CD4-positive, alpha-beta T cell treated with Interleukin-17A for 4 hours (primary cell): Measurements from ENCODE around the gene ADK.
"Not testable (repeated sequence)": the region's sequence is repeated elsewhere in the genome, so short reads cannot be mapped to it uniquely, and the experiment has no call there.

ENCODE experiments used
- DNase-seq: peaks from one replicate; pipeline ENCODE4 v3.0.0-alpha.2; 2020; ENCODE audit warnings: mixed read lengths

ADK gene

GRCh38 chr10:74502963-74503608 is 352.1 kb downstream of the ADK start:
- no peak for DNase-seq

- DNase-seq, result no peak
Measured at GRCh38 chr10:74507951-74508350, 356.9 kb downstream of the ADK start.

- DNase-seq, result no peak
Measured at GRCh38 chr10:74510594-74510993, 359.6 kb downstream of the ADK start.

GRCh38 chr10:74511051-74511450 is 360.0 kb downstream of the ADK start:
- DNase-seq, result no peak

- DNase-seq, result no peak
Measured at GRCh38 chr10:74514322-74514721, 363.3 kb downstream of the ADK start.

GRCh38 chr10:74518061-74518460 is 367.0 kb downstream of the ADK start:
- no peak for DNase-seq

- DNase-seq, result no peak
Measured at GRCh38 chr10:74521526-74521925, 370.5 kb downstream of the ADK start.

GRCh38 chr10:74523199-74523598 is 372.2 kb downstream of the ADK start:
- DNase-seq, result no peak

GRCh38 chr10:74525885-74526284 is 374.9 kb downstream of the ADK start:
- DNase-seq, result no peak

GRCh38 chr10:74527611-74528010 is 376.6 kb downstream of the ADK start:
- DNase-seq, result not testable (repeated sequence)

GRCh38 chr10:74529205-74529604 is 378.2 kb downstream of the ADK start:
- DNase-seq, result no peak

GRCh38 chr10:74530981-74531380 is 380.0 kb downstream of the ADK start:
- DNase-seq, result no peak

- no peak for DNase-seq
Measured at GRCh38 chr10:74539317-74539716, 388.3 kb downstream of the ADK start.

GRCh38 chr10:74541375-74541774 is 390.4 kb downstream of the ADK start:
- no peak for DNase-seq

GRCh38 chr10:74542077-74542476 is 391.1 kb downstream of the ADK start:
- no peak for DNase-seq

GRCh38 chr10:74543276-74543675 is 392.3 kb downstream of the ADK start:
- DNase-seq, result no peak

- no peak for DNase-seq
Measured at GRCh38 chr10:74544106-74544505, 393.1 kb downstream of the ADK start.

GRCh38 chr10:74548676-74549075 is 397.7 kb downstream of the ADK start:
- DNase-seq, result no peak

- no peak for DNase-seq
Measured at GRCh38 chr10:74556072-74556705, 405.2 kb downstream of the ADK start.

- no peak for DNase-seq
Measured at GRCh38 chr10:74557098-74557497, 406.1 kb downstream of the ADK start.

GRCh38 chr10:74558403-74558802 is 407.4 kb downstream of the ADK start:
- no peak for DNase-seq

GRCh38 chr10:74558897-74559296 is 407.9 kb downstream of the ADK start:
- no peak for DNase-seq

GRCh38 chr10:74568896-74569295 is 417.9 kb downstream of the ADK start:
- not testable (repeated sequence) for DNase-seq

- DNase-seq, result not testable (repeated sequence)
Measured at GRCh38 chr10:74573497-74573896, 422.5 kb downstream of the ADK start.

- no peak for DNase-seq
Measured at GRCh38 chr10:74575191-74575720, 424.2 kb downstream of the ADK start.
